Endothelial cell of umbilical vein (primary cell): ENCODE data around the gene SMOC2. TPM values are rescaled to one million over a fixed set of nuclear protein-coding genes. Genes with fewer than 3 reads are reported as not detected.

Source experiments
- BruUV-seq: library from RNA; stranded (reverse); fragments of 400-500 nt; replicated peaks from 2 replicates; lab custom pipeline; 2021; lab: Mats Ljungman, UMichigan
- CTCF ChIA-PET: fragments of 300-600, 350-600 bp; sonication (Branson Sonifier 250); formaldehyde crosslinking; loops from one replicate; lab custom pipeline; 2021; ENCODE audit warnings: antibody characterized with exemption, inconsistent platforms; lab: Charles Lee
- POLR2A ChIA-PET: fragments of 300-600, 350-600 bp; sonication (Branson Sonifier 250); formaldehyde crosslinking; loops from one replicate; lab custom pipeline; 2021; ENCODE audit warnings: antibody characterized with exemption, inconsistent platforms; lab: Charles Lee
- DNase-seq: peaks from one replicate; pipeline ENCODE4 v3.0.0-alpha.2; 2011; ENCODE audit warnings: low read depth, low spot score
- FAIRE-seq: peaks from 2 replicates; lab custom pipeline; 2011; peaks lifted over from hg19 to GRCh38; lab: Jason Lieb, UNC
- H2AFZ ChIP-seq: 2 replicates; pipeline ENCODE4 v1.6.0; 2012; ENCODE audit warnings: low read depth, low read length, control low read depth, inconsistent platforms
- H3K27ac ChIP-seq: 2 replicates; pipeline ENCODE4 v1.5.1; 2011; ENCODE audit warnings: low read depth, mild to moderate bottlenecking, control low read depth, low read length, moderate library complexity; ENCODE audit not compliant: insufficient read depth
- H3K27me3 ChIP-seq, 2 experiments: 2 replicates each; pipeline versions ENCODE4 v1.6.0 to v1.6.1; 2011; ENCODE audit warnings: low read length in 2 of 2, mixed read lengths in 1 of 2; ENCODE audit not compliant: control insufficient read depth in 2 of 2, insufficient read depth in 2 of 2
- H3K36me3 ChIP-seq, 2 experiments: 2 replicates in 1 of 2; 3 replicates in 1 of 2; pipeline ENCODE4 v1.5.1; 2011; ENCODE audit warnings: low read length in 2 of 2, mild to moderate bottlenecking in 1 of 2, moderate library complexity in 1 of 2; ENCODE audit not compliant: control insufficient read depth in 2 of 2, insufficient read depth in 2 of 2; ENCODE audit errors: extremely low read depth in 1 of 2
- H3K4me1 ChIP-seq: 3 replicates; pipeline ENCODE4 v1.5.1; 2011; ENCODE audit warnings: mild to moderate bottlenecking, low read length; ENCODE audit not compliant: control insufficient read depth, insufficient read depth; ENCODE audit errors: extremely low read depth
- H3K4me2 ChIP-seq: 2 replicates; pipeline ENCODE4 v1.6.1; 2011; ENCODE audit warnings: low read length, control low read depth, mixed read lengths; ENCODE audit not compliant: insufficient read depth
- H3K4me3 ChIP-seq, 3 experiments: fragments of 200-600 bp in 1 of 3; sonication (generic), shearing (Covaris generic) in 1 of 3; replicated peaks in 1 of 3; 2 replicates each; pipeline ENCODE4 v1.5.1; 2011 to 2016; ENCODE audit warnings: control low read depth in 3 of 3, low read length in 3 of 3, mild to moderate bottlenecking in 2 of 3, inconsistent platforms in 1 of 3, low read depth in 1 of 3, moderate library complexity in 1 of 3; ENCODE audit not compliant: insufficient read depth in 1 of 3
- H3K79me2 ChIP-seq: 2 replicates; pipeline ENCODE4 v1.6.0; 2012; ENCODE audit warnings: low read length, inconsistent platforms; ENCODE audit not compliant: control insufficient read depth, insufficient read depth
- H3K9ac ChIP-seq: replicated peaks from 2 replicates; pipeline ENCODE3; 2011; ENCODE audit warnings: low read length, control low read depth; ENCODE audit not compliant: insufficient read depth; ENCODE audit errors: extremely low read depth
- H3K9me1 ChIP-seq: replicated peaks from 3 replicates; pipeline ENCODE4 v1.6.0; 2011; ENCODE audit warnings: mild to moderate bottlenecking, low read length; ENCODE audit not compliant: control insufficient read depth, insufficient read depth; ENCODE audit errors: extremely low read depth
- H3K9me3 ChIP-seq: replicated peaks from 2 replicates; pipeline ENCODE4 v1.5.1; 2012; ENCODE audit warnings: low read length, inconsistent platforms; ENCODE audit not compliant: control insufficient read depth, insufficient read depth
- H4K20me1 ChIP-seq: replicated peaks from 2 replicates; pipeline ENCODE3; 2011; ENCODE audit warnings: mild to moderate bottlenecking, low read length; ENCODE audit not compliant: control insufficient read depth, insufficient read depth; ENCODE audit errors: extremely low read depth
- EZH2 ChIP-seq: IDR thresholded peaks from 2 replicates; pipeline ENCODE4 v1.6.1; 2012; ENCODE audit warnings: borderline replicate concordance, low read depth, mild to moderate bottlenecking, moderate library complexity, low read length, inconsistent platforms; ENCODE audit not compliant: severe bottlenecking
- FOS ChIP-seq: IDR thresholded peaks from 2 replicates; pipeline ENCODE4 v1.6.1; 2011; ENCODE audit warnings: mild to moderate bottlenecking, low read length, moderate library complexity, borderline replicate concordance; ENCODE audit not compliant: insufficient read depth
- GATA2 ChIP-seq: IDR thresholded peaks from 2 replicates; pipeline ENCODE4 v1.7.0; 2011; ENCODE audit warnings: low read depth, mild to moderate bottlenecking, moderate library complexity, mixed read lengths, low read length; ENCODE audit not compliant: insufficient read length, insufficient read depth
- JUN ChIP-seq: IDR thresholded peaks from 2 replicates; pipeline ENCODE4 v1.6.1; 2011; ENCODE audit warnings: borderline replicate concordance, low read depth; ENCODE audit not compliant: insufficient read length, insufficient read depth
- MYC ChIP-seq: IDR thresholded peaks from one replicate; pipeline ENCODE4 v1.6.1; 2011; ENCODE audit warnings: mild to moderate bottlenecking, low read depth, low read length
- POLR2A ChIP-seq: IDR thresholded peaks from 2 replicates; pipeline ENCODE4 v1.6.1; 2012; ENCODE audit warnings: low read depth, mild to moderate bottlenecking, control low read depth, low read length
- POLR2AphosphoS5 ChIP-seq: IDR thresholded peaks from 2 replicates; pipeline ENCODE4 v1.6.1; 2012; ENCODE audit warnings: low read depth, mild to moderate bottlenecking, control low read depth, low read length, moderate library complexity; ENCODE audit not compliant: insufficient read depth
- dilution Hi-C: fragments of 300-500 bp; cut with MboI; formaldehyde crosslinking; loops from one replicate; pipeline ENCODE4 v1.15.0; 2019; ENCODE audit warnings: low sequenced_read_pairs; ENCODE audit not compliant: extremely low pct_ligation_motif_present
- intact Hi-C: fragments of 100-400 bp; cut with micrococcal nuclease; formaldehyde crosslinking; loops from one replicate; pipeline ENCODE4 v1.10.0; 2022
- polyA plus RNA-seq, 4 experiments: library from polyadenylated mRNA; depleted of rRNA in 3 of 4; stranded (reverse) in 3 of 4; unstranded in 1 of 4; fragments of >200 nt; gene quantifications; 2 replicates each; pipeline versions ENCODE4 v1.2.1 to v1.2.3, GENCODE V29; 2011 to 2012; ENCODE audit warnings: missing spikeins in 1 of 4
- total RNA-seq: library from RNA; stranded (reverse); gene quantifications from 2 replicates; pipeline ENCODE4 v1.2.3, GENCODE V29; 2021
- TF ChIP-seq, protein P1 (sequence below): IDR thresholded peaks from 2 replicates; pipeline ENCODE4 v1.6.1; 2011; ENCODE audit not compliant: insufficient read depth, insufficient read length
- TF ChIP-seq, protein P2 (sequence below), 2 donors: IDR thresholded peaks; 1 replicate in 1 of 2; 2 replicates in 1 of 2; pipeline ENCODE4 v1.5.1; 2011; ENCODE audit warnings: low read length in 2 of 2, mild to moderate bottlenecking in 2 of 2, moderate library complexity in 2 of 2, control low read depth in 1 of 2, inconsistent platforms in 1 of 2, low read depth in 1 of 2; ENCODE audit not compliant: insufficient read depth in 1 of 2; ENCODE audit errors: extremely low read depth in 1 of 2

Gene SMOC2
- total and polyA plus RNA-seq, 2 donors (not counting 3 experiments of a cell fraction or from before 2014, with no cell fraction given): not detected

DNA sequence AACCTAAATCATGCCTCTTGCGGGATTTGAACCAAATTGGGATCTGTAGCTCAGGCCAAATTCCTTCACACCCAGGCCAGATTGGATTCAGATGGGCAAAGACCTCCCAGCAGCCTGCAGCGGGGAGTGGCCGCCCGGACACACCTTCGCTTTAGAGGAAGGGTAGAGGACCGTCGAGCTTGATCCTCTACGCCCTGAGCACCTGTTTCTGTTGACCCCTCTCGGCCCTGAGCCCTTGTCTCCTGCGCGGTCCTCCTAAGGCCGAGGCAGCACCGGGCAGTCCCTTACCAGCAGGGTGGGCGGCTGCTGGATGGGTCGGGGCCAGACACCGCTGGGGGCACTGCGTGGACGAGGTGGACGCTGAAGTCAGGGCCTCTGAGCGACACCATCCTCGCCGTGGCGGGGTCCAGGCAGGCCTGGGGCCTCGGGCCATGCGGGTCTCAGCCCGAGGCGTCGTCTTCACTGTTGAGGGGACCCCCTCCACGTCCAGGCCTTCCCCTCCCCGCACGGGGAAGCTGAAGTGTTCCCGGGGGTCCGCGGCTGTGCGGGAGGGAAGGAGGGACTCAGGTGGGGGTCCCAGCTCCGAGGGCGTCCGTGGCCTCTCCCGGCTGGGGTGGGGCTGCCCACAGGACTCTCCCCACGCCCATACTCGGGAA is 114.8 kb downstream of the SMOC2 start:
- TF ChIP-seq, protein P1, sequence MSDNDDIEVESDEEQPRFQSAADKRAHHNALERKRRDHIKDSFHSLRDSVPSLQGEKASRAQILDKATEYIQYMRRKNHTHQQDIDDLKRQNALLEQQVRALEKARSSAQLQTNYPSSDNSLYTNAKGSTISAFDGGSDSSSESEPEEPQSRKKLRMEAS: no peak
- TF ChIP-seq, protein P2, sequence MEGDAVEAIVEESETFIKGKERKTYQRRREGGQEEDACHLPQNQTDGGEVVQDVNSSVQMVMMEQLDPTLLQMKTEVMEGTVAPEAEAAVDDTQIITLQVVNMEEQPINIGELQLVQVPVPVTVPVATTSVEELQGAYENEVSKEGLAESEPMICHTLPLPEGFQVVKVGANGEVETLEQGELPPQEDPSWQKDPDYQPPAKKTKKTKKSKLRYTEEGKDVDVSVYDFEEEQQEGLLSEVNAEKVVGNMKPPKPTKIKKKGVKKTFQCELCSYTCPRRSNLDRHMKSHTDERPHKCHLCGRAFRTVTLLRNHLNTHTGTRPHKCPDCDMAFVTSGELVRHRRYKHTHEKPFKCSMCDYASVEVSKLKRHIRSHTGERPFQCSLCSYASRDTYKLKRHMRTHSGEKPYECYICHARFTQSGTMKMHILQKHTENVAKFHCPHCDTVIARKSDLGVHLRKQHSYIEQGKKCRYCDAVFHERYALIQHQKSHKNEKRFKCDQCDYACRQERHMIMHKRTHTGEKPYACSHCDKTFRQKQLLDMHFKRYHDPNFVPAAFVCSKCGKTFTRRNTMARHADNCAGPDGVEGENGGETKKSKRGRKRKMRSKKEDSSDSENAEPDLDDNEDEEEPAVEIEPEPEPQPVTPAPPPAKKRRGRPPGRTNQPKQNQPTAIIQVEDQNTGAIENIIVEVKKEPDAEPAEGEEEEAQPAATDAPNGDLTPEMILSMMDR (IDR thresholded peaks at IDR 0.05; ENCODE audit: extremely low read depth in 1 of 2, insufficient read depth in 1 of 2, low read depth in 1 of 2, low read length in 2 of 2): no peak
- TF ChIP-seq POLR2AphosphoS5 (no peak), MYC (no peak), POLR2A (no peak), JUN (no peak), FOS (no peak), EZH2 (no peak), GATA2 (no peak)
- DNase-seq (no peak), FAIRE-seq (no peak)
- Histone ChIP-seq H3K27ac (no peak overlapping the region), H3K4me1 (no peaks in the 10 kb centered on the region), H3K9ac (no peak overlapping the region), H2AFZ (no peak overlapping the region), H3K4me3 (no peak overlapping the region), H3K27me3 (no peaks in the 10 kb centered on the region), H3K9me3 (peaks cover 2% of the 10 kb centered on the region), H3K4me2 (no peak overlapping the region), H3K9me1 (no peaks in the 10 kb centered on the region), H4K20me1 (no peaks in the 10 kb centered on the region), H3K79me2 (no peaks in the 10 kb centered on the region), H3K36me3 (no peaks in the 10 kb centered on the region)
- ChIA-PET POLR2A (no interaction called here), CTCF (no interaction called here)
- dilution Hi-C loops: no loop called here
- no TSS peak for BruUV-seq
- intact Hi-C loops: no loop called here
